HT1080 (cell line): ENCODE measurements around the gene SORCS2. TPM values are rescaled to one million over a fixed set of nuclear protein-coding genes. Genes with fewer than 3 reads are reported as not detected.

ENCODE experiments used
- DNase-seq: peaks from one replicate; pipeline ENCODE4 v3.0.0-alpha.2; 2015; ENCODE audit warnings: low read depth
- total RNA-seq: library from RNA; depleted of rRNA; stranded (reverse); fragments of >200 nt; shearing (Covaris generic); gene quantifications from 2 replicates; pipeline ENCODE4 v1.2.3, GENCODE V29; 2014

The SORCS2 gene
- total RNA-seq, 1 experiment from 2014 or later, result 5.4 TPM

DNA sequence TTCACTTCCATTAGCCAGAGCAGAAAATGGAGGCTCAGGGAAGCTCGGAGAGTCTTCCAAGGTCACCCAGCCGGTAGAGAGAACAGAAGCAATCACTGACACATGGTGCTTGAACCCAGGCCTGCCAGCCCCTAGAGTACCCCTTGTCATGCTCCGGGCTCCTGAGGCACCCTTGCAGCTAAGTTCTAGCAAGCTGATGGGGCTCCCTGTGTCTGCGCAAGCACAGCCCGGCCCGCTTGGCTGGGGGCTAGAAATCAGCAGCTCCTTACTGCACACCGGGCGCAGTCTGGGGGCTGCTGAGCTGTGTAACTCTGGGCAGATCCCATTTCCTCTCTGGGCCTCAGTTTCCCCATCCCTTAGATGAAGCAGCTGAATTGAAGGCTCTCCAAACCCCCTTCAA, 344.5 kb downstream of the SORCS2 start:
- DNase-seq, result no peak

DNA sequence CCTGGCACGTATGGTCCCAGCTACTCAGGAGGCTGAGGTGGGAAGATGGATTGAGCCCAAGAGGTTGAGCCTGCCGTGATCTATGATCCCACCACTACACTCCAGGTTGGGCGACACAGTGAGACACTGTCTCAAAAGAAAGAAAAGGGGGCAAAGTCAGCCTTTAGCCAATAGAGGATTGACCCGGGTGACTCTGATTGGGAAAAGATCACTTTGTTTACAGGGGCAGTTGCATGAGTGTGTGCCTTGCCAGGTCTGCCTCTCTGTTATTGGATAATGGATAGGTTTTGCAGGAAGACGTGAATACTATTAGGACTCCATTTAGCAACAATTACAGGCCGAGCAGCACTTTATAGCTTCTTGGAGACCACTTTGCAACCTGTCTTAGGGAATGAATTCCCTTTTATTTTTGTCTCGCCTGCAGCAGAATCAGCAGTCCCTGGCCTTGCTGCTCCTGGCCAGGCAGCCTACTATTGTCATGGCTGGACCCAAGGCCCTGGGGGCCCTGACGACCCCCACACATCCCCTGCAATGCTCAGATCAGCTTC, 345.6 kb downstream of the SORCS2 start:
- no peak for DNase-seq

DNA sequence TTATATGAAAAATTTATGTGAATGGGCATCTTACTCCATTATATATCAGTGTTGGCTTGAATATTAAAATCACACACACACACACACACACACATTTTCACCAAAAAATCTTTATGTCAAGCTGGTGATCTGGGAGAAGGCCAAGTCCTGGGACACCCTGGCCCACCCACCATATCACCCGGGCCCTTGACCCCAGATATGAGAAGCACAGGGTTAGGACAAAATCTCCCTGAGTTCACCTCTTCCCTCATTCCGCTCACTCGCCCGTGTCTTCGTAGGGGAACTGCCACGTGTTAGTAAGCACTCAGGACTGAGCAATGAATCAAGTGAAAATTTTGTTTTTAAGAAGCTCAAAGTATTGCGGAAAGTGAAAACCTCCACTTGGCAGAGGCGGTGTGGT, 346.2 kb downstream of the SORCS2 start:
- DNase-seq, result no peak

DNA sequence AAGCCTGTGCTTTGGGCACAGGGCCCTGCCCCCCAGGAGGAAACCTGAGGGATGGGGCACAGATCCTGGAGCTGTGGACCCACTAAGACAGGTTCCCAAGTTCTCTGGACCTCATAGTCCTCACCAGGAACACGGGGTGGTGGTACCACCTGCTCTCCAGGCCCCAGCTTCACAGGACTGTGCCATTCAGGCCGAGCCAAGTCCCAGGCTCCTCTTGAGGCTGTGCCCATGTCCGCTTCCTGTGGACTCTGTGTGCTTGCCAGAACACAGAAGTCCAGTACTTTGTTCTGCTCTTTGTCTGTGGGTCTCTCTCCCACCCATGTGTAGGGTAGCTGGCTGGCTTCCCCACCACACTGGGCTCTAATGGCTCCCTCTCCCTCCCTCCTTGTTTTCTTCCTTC, 346.8 kb downstream of the SORCS2 start:
- no peak for DNase-seq

DNA sequence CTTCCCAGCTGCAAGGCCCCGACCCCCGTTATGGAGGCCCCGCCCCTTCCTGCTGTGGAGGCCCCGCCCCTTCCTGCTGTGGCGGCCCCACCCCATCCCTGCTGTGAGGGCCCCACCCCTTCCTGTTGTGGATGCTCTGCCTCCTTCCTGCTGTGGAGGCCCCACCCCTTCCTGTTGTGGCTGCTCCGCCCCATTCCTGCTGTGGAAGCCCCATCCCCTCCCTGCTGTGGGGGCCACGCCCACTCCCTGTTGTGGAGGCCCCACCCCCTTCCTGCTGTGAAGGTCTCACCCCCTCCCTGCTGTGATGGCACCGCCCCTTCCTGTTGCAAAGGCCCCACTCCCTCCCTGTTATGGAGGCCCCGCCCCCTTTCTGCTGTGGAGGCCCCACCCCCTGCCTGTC, 347.3 kb downstream of the SORCS2 start:
- DNase-seq, result peak; percentile 90

DNA sequence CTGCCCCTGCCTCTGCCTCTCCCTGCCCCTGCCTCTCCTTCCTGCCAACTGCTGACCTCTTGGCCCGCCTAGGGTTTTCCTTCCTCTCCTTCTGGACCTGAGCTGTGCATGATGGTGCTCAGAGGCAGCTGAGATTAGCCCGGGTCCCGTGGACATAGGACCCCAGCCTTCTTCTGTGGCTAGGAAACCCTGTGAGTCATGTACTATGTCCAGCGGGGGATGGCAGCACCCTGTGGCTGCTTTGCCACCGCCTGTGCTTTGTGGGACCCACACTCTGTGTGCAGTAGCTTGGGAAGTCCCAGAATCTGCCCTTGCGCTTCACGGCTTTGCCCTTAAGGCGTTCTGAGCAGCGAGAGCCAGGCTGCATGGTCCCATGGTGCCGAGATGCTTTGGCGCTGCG, 347.9 kb downstream of the SORCS2 start:
- peak; percentile 72 for DNase-seq

DNA sequence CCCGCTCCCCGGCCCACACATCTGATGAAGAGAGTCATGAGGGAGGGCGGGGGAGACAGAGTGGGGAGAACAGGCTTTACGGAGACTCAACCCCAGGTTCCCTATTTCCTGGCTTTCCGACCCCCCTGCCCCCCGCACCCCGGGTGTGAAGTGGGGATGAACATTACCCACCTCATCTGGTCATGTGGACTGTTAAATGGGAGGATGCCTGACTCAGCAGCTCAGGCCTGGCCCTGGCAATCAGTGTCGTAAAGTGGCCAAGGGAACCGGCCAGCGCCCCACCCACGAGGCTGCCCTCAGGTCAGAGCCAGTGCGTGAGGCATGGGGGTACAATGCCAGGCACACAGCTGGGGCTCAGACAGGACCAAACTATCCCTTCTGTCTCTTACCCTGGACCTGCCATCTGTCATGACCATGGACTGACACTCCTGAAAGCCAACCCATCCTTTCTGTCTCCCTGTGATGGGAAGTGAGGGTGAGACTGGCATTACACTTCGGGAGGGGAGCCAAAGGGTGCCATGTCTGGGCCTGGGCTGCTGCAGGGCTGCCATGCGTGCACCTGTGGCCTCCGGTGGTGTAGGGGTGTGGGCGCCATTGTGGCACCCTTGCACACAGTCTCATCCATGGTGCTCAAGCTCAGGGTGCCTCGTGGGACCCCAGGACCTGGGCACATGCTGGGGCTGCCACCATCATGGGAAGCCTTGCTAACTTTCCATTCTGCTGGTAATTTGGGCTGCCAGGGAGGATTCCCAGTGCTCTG, 348.5 kb downstream of the SORCS2 start:
- peak; percentile 59 for DNase-seq

DNA sequence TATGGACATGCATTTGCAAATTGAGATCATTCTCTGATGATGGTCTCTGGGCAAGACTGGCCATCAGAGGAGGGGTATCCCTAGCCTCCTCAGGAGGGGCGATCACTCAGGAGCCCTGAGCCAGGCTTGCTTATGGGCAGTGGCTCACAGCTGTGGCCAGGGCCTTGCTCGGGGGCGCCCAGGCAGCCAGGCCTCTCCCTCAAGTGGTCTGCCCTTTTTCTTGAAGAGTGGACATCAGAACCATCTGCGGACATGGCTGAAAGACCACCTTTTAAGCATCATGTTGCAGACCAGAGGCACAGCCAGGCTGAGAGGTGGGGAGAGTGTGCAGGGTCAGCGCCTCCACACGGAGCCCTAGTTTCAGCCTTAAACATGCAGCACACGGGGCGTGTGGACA, 349.1 kb downstream of the SORCS2 start:
- no peak for DNase-seq

DNA sequence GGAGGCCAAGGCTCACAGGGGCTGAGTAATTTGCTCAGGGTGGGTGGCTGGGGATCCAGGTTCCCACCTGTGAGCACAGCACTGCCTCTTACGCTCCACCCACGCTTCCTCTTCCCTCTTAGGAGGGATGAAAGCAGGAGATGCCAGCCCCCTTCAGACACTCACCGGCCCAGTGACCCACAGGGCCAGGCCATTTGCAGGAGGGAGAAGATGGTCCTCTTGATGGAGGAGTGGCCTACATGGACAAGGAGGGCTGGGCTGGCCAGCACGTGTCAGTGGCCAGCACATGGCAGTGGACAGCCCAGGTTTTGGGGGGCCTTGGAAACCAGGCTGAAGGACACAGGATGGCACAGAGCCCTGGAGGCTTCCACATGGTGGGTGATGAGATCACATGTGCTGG, 350.4 kb downstream of the SORCS2 start:
- DNase-seq, result no peak

DNA sequence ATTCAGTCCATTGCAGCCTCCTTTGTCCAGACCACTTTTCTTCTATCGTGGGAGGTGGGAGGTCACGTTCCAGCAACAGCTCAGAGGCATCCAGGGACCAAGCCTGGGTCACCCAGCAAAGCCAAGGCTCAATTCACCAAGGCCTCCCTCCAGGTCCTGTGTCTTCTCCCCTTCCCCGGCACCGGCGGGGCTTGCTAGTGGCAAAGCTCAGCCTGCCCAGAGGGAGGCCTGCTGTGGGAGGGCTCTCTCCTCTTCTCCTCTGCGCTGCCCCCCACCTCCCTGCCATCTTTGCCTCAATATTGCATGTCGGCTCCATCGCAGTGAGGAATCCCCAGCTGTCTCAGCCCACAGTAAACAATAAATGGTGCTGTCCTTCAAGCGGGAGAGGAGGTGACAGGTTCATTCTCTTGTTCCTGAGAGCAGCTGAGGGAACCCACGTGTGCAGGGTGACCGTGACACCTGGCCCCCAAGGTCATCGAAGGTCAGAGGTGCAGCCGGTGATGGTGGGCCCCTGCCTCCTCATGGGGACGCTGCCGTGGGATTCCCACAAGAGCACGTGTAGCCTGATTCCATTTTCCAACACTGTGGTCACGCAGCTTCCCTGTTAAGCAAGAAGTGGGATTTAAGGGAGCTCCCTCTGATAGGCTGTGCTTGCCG, 353.9 kb downstream of the SORCS2 start:
- no peak for DNase-seq

DNA sequence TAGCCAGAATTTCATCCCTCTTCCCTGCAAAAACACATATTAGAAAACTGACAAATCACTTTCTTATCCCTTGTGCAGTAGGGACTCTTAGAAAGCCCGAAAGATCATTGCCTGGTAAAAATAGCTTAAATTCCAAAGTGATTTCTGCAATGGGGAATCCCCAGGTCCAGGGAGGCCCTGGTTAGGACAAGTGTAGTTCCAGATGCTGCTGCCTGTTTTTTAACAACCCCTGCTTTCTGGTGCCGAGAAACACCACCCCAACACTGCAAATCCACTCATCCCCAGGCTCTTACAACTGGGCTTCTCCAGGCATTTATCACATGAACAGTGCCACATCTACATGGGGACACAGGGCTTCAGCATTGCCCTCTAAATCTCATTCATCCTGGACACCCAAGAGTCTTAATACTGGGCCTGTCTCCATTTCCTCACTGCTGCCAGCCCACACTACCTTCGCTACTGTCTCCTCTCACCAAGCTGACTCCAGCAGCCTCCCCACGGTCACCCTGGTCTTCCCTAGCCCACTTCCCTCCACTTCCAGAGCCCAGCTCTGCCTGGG, 354.6 kb downstream of the SORCS2 start:
- DNase-seq, result no peak

DNA sequence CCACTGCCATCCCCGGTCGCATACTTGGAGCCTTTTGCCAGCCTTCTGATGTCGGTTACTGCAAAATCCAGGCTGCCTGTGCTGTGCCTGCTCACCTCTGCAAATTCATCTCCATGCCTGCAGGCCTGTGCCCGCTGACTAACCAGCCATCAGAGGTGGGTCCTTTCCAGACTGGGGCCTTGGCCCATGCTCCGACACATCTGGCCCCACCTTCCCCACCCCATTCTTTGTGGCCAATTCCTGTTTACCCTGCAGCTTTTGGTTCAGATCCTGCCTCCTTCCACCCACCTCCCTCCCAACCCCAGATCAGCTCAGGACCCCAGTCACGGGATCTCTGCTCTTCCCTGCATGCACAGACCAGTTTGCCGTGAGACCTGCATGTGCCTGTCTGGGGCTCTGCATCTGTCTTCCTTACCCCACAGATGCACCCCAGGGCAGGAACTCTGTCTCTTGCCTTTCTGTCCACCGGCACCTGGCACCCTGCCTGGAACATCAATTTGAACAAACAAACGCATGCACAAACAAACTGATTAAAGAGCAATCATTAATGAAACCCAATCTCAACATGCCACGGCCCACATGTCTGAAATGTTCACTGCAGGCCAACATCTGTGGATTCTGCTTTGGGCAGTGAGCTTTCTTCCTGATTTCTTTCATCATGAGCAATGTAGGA, 355.2 kb downstream of the SORCS2 start:
- DNase-seq, result no peak

DNA sequence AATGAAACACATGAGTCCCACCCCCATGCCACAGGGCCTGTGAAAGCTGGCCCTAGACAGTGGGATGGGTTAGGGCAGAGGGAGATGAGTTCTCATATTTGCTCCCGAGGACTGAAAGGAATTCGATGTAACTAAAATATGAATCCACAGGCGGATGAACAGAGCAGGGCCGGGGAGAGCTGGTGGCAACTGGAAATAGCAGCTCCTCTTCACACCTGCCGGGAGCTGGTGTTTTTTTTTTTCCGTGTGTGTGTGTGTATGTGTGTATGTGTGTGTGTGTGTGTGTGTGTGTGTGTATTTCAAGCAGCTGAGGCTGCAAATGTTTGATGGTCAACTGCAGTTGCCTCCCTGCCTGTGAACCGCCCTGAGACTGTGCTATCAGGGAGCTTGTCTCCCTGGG, 357.5 kb downstream of the SORCS2 start:
- DNase-seq, result no peak

DNA sequence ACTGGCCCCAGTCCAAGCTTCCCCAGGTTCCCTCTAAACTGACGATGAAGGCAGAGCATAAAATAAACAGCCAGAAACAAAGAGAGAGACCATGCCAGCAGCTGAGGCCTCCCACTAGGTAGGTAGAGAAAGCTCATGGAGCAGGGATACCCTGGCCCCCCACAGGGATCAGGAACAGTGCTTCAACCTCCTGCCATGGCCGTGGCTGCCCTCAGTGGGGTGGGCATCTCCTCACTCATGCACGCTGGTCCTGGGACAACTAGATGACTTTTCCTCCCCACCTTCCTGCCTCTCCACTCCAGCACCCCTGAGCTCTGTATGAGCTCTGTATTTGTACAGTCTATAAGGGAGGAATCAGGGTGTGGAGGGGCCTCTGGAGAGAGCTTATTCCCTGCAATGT, 360.1 kb downstream of the SORCS2 start:
- DNase-seq, result no peak

DNA sequence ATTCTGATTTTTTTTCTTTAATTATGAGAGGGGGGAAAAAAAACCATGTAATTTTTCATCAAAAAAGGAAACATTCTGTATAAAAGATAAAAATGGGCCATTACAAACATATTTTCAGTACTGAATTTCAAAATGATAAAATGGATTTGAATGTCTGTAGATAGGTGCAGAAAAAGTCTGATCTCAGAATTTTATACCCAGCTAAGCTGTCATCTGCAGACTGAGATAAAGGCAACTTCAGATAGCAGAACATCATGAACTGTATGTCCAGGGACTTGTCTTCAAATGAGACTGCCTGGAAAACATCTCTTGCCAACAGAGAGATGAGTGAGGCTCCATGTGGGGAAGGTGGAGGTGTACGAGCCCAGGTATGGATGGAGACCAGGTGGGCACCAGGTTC, 360.9 kb downstream of the SORCS2 start:
- no peak for DNase-seq

DNA sequence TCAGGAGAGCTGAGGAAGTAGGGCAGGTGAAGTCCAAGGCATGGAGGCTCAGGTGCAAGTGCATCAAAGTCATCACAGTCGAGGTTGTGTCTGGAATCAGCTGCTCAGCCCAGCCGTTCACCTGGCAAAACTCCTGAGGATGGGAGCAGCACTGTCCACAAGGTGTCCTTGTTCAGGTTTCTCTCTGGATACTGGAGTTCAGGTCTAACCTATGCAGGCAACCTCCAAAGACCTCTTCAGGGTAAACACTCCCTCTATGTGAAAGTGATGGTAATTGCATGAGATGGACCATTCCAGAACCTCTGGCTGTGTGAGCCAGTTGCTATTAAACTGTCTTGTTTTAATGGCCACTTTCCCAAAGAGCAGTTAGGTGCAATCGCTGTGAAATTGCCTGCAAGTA, 362.6 kb downstream of the SORCS2 start:
- no peak for DNase-seq

DNA sequence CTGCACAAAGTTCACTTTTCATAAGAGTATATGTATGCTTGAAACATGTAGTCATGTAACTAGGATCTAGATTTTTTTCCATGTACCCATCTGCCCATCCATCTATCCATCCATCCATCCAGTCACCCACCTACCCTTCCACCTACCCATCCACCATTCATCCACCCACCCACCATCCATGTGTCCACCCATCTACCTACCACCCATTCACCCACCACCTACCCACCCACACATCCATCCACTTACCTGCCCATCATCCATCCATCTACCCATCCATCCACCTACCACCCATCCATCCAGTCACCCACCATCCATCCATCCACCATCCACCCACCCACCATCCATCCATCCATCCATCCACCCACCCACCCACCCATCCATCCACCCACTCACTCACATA, 364.2 kb downstream of the SORCS2 start:
- DNase-seq, result no peak

DNA sequence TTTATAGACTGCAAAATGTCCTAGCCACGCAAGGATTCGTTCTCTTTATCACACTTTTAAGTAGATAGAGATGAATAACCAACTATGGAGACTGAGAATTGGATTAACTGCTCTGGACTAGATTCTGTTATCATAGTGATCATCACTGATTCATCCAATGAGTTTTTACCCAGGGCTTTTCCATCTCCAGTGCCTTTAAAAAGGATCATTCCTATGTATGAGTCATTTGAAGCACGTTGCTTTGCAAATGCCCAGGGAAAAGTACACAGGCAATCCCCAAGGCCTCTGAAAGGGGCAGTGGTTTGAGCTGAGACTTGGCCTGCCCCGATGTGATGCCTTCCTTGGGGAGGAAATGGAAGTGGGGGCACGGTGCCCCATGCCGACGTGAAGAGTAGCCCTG, 365.1 kb downstream of the SORCS2 start:
- DNase-seq, result peak; percentile 89

DNA sequence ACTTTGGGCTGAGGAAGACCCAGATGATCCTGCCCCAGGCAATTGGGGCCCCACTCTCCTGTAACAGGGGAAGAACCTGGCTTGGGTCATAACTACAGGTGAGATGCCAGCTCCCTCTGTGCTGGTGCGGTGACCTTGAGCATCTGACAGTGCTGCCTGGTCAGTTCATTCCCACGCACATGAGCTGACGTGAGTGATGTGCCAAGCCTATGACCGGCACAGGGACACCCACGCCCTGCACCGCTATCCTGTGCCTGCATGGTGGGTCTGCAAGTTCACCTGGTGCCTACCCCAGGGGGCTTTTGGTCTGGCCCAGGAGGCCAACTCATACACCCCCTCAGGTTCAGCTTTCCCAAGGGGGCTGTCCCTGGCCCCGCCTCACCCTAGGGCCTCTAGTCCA, 366.1 kb downstream of the SORCS2 start:
- no peak for DNase-seq

DNA sequence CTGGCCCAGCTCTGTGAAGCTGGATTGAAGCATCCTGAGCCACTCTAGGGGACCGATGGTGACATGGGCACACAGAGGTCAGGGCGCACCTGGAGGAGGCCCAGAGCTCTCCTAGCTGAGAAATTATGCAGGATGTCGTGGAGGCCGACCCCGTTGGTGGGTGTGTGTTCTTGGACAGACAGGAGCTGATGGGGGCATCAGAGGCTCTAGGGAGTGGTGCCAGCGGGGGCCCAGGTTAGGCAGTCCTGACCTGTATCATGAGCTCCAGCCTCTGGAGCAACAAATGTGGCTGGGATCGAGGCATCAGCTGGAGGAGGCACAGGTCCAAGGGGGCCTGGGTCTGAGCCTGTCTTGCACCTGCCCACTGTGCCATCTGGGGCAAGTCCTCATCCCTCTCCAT, 367.0 kb downstream of the SORCS2 start:
- DNase-seq, result no peak

DNA sequence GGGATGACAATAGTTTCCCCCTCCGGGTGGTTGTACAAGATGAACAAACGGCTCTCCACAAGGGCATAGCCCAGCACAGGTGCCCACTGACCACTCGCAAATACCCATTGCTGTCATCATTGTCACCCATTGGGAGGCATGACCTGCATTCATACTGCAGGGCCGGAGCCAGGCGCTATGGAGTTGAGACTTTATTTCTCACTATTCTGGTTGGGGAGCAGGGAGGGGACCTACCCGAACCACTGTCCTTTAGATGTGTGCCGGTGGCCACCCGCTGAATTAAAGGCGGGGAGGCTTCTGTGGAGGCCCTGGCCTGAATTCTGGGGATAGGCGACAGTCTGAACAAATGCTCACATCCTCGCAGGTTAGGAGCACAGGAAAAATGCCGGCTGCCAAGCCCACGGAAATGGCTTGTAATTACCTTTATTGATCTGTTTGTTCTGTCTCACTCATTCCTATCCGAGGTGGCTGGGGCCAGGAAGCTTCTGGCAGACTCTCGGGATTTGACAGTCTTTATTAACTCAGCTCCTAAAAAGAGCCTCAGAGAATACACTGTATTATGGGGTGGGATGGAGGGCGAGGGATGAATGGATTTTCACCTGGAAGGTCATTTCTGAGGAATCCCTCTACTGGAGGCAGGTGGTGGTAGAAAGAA, 367.5 kb downstream of the SORCS2 start:
- DNase-seq, result no peak

DNA sequence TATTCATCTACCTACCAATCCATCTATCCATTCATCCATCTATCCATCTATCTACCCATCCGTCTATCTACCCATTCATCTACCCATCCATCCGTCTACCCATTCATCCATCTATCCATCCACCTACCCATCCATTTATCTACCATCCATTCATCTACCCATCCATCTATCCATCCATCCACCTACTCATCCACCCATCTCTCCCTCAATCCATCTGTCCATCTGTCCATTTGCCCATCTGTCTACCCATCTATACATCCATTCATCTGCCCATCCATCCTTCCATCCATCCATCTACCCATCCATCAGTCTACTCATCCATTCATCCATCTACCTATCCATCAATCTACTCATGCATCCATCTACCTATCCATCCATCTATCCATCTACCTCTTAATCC, 369.2 kb downstream of the SORCS2 start:
- no peak for DNase-seq
